Peyer's patch (tissue), 4 donors: ENCODE measurements around the gene LDB3. TPM values are rescaled to one million over a fixed set of nuclear protein-coding genes. Genes with fewer than 3 reads are reported as not detected.

Source experiments
- DNase-seq, 3 donors: peaks; one replicate each; pipeline ENCODE4 v3.0.0-alpha.2; 2017 to 2019
- H3K27ac ChIP-seq, 4 donors: fragments of 200-600 bp; sonication (generic); one replicate each; pipeline ENCODE4 v1.5.1; 2016 to 2019
- H3K27me3 ChIP-seq, 2 donors: fragments of 200-600 bp; sonication (generic); one replicate each; pipeline ENCODE4 v1.5.1; 2019
- H3K36me3 ChIP-seq, 3 donors: fragments of 200-600 bp; sonication (generic); one replicate each; pipeline ENCODE4 v1.5.1; 2016 to 2019
- H3K4me1 ChIP-seq, 4 donors: fragments of 200-600 bp; sonication (generic); one replicate each; pipeline ENCODE4 v1.5.1; 2016 to 2019
- H3K4me3 ChIP-seq, 4 donors: fragments of 200-600 bp; sonication (generic); 1 replicate in 3 of 4; 2 replicates in 1 of 4; pipeline ENCODE4 v1.5.1; 2016 to 2019; ENCODE audit warnings: mild to moderate bottlenecking in 1 of 4
- H3K9me3 ChIP-seq, 4 donors: fragments of 200-600 bp; sonication (generic); one replicate each; pipeline ENCODE4 v1.5.1; 2016 to 2019; ENCODE audit warnings: mild to moderate bottlenecking in 1 of 4
- CTCF ChIP-seq, 6 experiments: fragments of 450-650 bp in 4 of 6; fragments of 200-600 bp in 2 of 6; sonication (generic) in 1 of 6; IDR thresholded peaks; one replicate each; pipeline ENCODE4 v1.5.1; 2017 to 2019; ENCODE audit warnings: antibody characterized with exemption in 6 of 6, mild to moderate bottlenecking in 3 of 6, moderate library complexity in 1 of 6
- POLR2A ChIP-seq, 2 donors: fragments of 450-650 bp; IDR thresholded peaks; one replicate each; pipeline ENCODE4 v1.5.1; 2017; ENCODE audit warnings: antibody characterized with exemption in 2 of 2, mild to moderate bottlenecking in 2 of 2, moderate library complexity in 2 of 2
- total RNA-seq, 4 donors: library from RNA; depleted of rRNA; stranded (reverse); fragments of >200 nt; gene quantifications; one replicate each; pipeline ENCODE4 v1.1.0, GENCODE V29; 2016

Gene LDB3
- total RNA-seq, 4 donors from 2014 or later: 1.3 to 9.1 (median 2.3) TPM

GRCh38 chr10:86673827-86674581, 5.7 kb downstream of the LDB3 start:
- no peak for DNase-seq
- Histone ChIP-seq H3K36me3 (no peaks in the 10 kb centered on the region), H3K27me3 (no peaks in the 10 kb centered on the region), H3K4me3 (no peak overlapping the region), H3K4me1 (peaks cover 0 to 14% (median 0%) of the 10 kb centered on the region in 4 donors), H3K27ac (no peak overlapping the region), H3K9me3 (no peaks in the 10 kb centered on the region)
- TF ChIP-seq CTCF (IDR thresholded peaks at IDR 0.05) (no peak), POLR2A (IDR thresholded peaks at IDR 0.05) (no peak)

GRCh38 chr10:86674912-86675311, 6.6 kb downstream of the LDB3 start:
- Histone ChIP-seq H3K4me3 (no peak overlapping the region), H3K27ac (no peak overlapping the region), H3K36me3 (no peaks in the 10 kb centered on the region), H3K27me3 (no peaks in the 10 kb centered on the region), H3K9me3 (no peaks in the 10 kb centered on the region), H3K4me1 (peaks cover 0 to 14% (median 0%) of the 10 kb centered on the region in 4 donors)
- no peak for TF ChIP-seq POLR2A (IDR thresholded peaks at IDR 0.05)
- TF ChIP-seq CTCF (IDR thresholded peaks at IDR 0.05): no peak
- DNase-seq: no peak

GRCh38 chr10:86677374-86677773, 9.1 kb downstream of the LDB3 start:
- no peak overlapping the region for H3K27ac ChIP-seq
- H3K4me3 ChIP-seq: no peak overlapping the region
- no peak for DNase-seq
- no peak for TF ChIP-seq POLR2A (IDR thresholded peaks at IDR 0.05)
- TF ChIP-seq CTCF (IDR thresholded peaks at IDR 0.05): no peak
- H3K27me3 ChIP-seq: no peaks in the 10 kb centered on the region
- no peaks in the 10 kb centered on the region for H3K4me1 ChIP-seq
- H3K36me3 ChIP-seq: no peaks in the 10 kb centered on the region
- no peaks in the 10 kb centered on the region for H3K9me3 ChIP-seq

GRCh38 chr10:86678999-86679792, 10.9 kb downstream of the LDB3 start:
- Histone ChIP-seq H3K4me3 (no peak overlapping the region), H3K27ac (no peak overlapping the region), H3K27me3 (no peaks in the 10 kb centered on the region), H3K4me1 (no peaks in the 10 kb centered on the region), H3K9me3 (no peaks in the 10 kb centered on the region), H3K36me3 (no peaks in the 10 kb centered on the region)
- DNase-seq: no peak
- TF ChIP-seq CTCF (IDR thresholded peaks at IDR 0.05) (no peak), POLR2A (IDR thresholded peaks at IDR 0.05) (no peak)

- TF ChIP-seq CTCF (IDR thresholded peaks at IDR 0.05) (no peak), POLR2A (IDR thresholded peaks at IDR 0.05) (no peak)
- no peaks in the 10 kb centered on the region for H3K36me3 ChIP-seq
- H3K27ac ChIP-seq: no peak overlapping the region
- no peaks in the 10 kb centered on the region for H3K4me1 ChIP-seq
- no peak for DNase-seq
- no peaks in the 10 kb centered on the region for H3K27me3 ChIP-seq
- H3K9me3 ChIP-seq: no peaks in the 10 kb centered on the region
- no peak overlapping the region for H3K4me3 ChIP-seq
Observed at GRCh38 chr10:86681047-86681446, 12.7 kb downstream of the LDB3 start.
